HG03097 (cell line): ENCODE data around the gene FANCL.
"Not testable (repeated sequence)": the region's sequence is repeated elsewhere in the genome, so short reads cannot be mapped to it uniquely, and the experiment has no call there.

Source experiments
- ATAC-seq: cut with Tn5 transposase; IDR thresholded peaks from one replicate; pipeline ENCODE4 v1.9.1; 2021; ENCODE audit not compliant: unreplicated experiment, low FRiP score

The FANCL gene

GRCh38 chr2:58155160-58155778 is 85.9 kb downstream of the FANCL start:
- ATAC-seq = no peak

GRCh38 chr2:58146707-58147106 is 94.4 kb downstream of the FANCL start:
- no peak for ATAC-seq

- not testable (repeated sequence) for ATAC-seq
Measured at GRCh38 chr2:58145769-58146168, 95.4 kb downstream of the FANCL start.

GRCh38 chr2:58140508-58141072 is 100.5 kb downstream of the FANCL start:
- no peak for ATAC-seq

- ATAC-seq = no peak
Measured at GRCh38 chr2:58138396-58139030, 102.6 kb downstream of the FANCL start.

GRCh38 chr2:58137856-58138255 is 103.3 kb downstream of the FANCL start:
- no peak for ATAC-seq

GRCh38 chr2:58137221-58137620 is 103.9 kb downstream of the FANCL start:
- ATAC-seq = no peak

- no peak for ATAC-seq
Measured at GRCh38 chr2:58135861-58136260, 105.3 kb downstream of the FANCL start.

GRCh38 chr2:58133395-58133794 is 107.7 kb downstream of the FANCL start:
- ATAC-seq = no peak

- no peak for ATAC-seq
Measured at GRCh38 chr2:58131191-58132011, 109.7 kb downstream of the FANCL start.

- no peak for ATAC-seq
Measured at GRCh38 chr2:58130238-58130637, 110.9 kb downstream of the FANCL start.

- no peak for ATAC-seq
Measured at GRCh38 chr2:58127111-58127510, 114.0 kb downstream of the FANCL start.

- ATAC-seq = no peak
Measured at GRCh38 chr2:58122540-58122939, 118.6 kb downstream of the FANCL start.

GRCh38 chr2:58122040-58122439 is 119.1 kb downstream of the FANCL start:
- ATAC-seq = no peak

GRCh38 chr2:58120626-58121229 is 120.4 kb downstream of the FANCL start:
- ATAC-seq = no peak

- ATAC-seq = not testable (repeated sequence)
Measured at GRCh38 chr2:58113563-58113962, 127.6 kb downstream of the FANCL start.

GRCh38 chr2:58110765-58111164 is 130.4 kb downstream of the FANCL start:
- ATAC-seq = no peak

GRCh38 chr2:58109481-58109880 is 131.6 kb downstream of the FANCL start:
- ATAC-seq = no peak
